ENCODE measurements around the gene ARL6IP1.
"Not testable (repeated sequence)": the region's sequence is repeated elsewhere in the genome, so short reads cannot be mapped to it uniquely, and the experiment has no call there.

The ARL6IP1 gene

DNA sequence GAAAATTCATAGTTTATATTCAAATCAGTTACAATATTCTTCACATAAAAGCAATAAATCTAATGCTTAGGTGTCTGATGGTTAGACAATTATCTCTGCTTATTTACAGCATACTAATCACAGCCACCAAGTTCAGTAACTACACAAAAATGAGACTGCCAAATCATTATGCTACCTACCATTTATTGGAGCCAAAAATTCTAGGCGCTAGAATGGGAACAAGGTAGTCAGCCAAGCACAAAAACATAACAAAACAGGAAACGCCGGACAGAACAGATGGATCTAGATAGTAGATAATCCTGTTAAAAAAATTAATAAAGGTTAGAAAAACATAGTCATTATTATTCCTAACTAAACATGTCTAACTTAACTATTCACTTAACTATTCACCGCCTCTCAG, 3.6 kb downstream of the ARL6IP1 start:
- DNase-seq = no peak

GRCh38 chr16:18796377-18796776, 5.0 kb downstream of the ARL6IP1 start:
- no peak for DNase-seq

GRCh38 chr16:18792836-18793433, 8.4 kb downstream of the ARL6IP1 start:
- no peak for DNase-seq

GRCh38 chr16:18789850-18790706, 11.3 kb downstream of the ARL6IP1 start, which contains the start of gene RPS15A:
TSS of gene RPS15A (minus strand) at chr16:18790334. CDS start at chr16:18789113, 1,221 bp downstream.
- DNase-seq = peak; percentile 98

- DNase-seq = no peak
These were observed 11.9 kb downstream of the ARL6IP1 start for GRCh38 chr16:18789515-18789849.

- peak; percentile 33 for DNase-seq
These were observed 12.4 kb downstream of the ARL6IP1 start for GRCh38 chr16:18788828-18789514.

- no peak for DNase-seq
These were observed 16.3 kb downstream of the ARL6IP1 start for GRCh38 chr16:18784917-18785623.

- DNase-seq = no peak
These were observed 17.7 kb downstream of the ARL6IP1 start for GRCh38 chr16:18783430-18784341.

DNA sequence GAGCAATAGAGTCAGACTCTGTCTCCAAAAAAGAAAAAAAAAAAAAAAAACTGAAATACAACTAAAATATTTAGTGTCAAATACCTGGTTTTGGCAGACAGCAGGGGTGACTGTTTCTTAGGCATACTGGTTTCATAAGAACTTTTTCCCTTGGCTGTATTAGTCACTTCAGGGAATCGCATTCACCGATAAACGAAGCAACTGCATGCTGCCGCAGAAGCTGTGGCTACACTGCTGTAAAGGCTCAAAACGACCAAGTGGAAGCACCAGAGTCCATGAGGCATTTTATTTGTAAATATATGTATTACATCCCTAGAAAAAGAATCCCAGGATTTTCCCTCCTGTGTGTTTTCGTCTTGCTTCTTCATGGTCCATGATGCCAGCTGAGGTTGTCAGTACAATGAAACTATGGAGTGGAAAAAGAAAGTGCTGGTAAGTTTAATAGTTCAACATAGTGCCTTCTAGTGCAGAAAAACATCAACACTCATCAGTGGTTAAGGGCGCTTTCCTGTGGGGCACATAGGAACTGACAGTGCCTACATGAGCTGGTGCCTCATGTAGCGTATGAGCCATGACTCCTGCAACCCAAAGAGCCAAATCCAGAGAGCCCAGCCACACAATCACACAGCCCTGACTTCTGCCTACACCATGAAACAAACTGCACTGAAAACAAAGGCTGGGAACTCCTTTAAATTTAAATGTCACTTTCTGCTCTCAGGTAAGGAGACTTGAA, 18.5 kb downstream of the ARL6IP1 start:
- DNase-seq = no peak

GRCh38 chr16:18781232-18781631, 20.1 kb downstream of the ARL6IP1 start:
- not testable (repeated sequence) for DNase-seq

DNA sequence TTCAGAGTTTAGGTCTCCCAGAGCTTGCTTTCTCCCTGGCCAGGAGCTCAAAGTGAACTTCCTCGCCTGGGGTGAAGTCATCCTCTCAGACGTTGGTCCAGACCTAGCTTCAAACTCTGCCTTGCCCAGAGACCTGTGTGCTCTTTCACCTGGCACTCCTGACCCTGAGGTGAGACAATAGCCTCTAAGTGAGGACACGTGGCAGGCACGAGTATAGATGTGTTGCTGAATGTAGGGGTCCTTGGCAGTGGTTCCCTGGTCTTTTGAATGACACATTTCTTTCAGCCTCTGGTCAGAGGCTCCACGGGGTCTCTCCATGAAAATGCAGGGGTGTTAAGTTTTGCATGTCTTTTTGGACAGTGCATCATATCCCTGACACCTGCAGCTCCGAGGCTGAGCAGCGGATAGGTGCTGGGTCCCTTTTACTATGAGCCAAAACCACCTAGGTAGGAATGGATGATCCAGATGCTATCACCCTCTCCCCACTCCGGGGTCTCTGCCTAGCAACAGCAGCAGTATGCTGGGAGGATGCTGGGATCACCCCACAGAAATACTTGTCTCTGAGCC, 20.8 kb downstream of the ARL6IP1 start:
- DNase-seq = peak; percentile 8

DNA sequence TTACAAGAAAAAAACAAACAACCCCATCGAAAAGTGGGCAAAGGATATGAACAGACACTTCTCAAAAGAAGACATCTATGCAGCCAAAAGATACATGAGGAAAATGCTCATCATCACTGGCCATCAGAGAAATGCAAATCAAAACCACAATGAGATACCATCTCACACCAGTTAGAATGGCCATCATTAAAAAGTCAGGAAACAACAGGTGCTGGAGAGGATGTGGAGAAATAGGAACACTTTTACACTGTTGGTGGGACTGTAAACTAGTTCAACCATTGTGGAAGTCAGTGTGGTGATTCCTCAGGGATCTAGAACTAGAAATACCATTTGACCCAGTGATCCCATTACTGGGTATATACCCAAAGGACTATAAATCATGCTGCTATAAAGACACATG, 23.7 kb downstream of the ARL6IP1 start:
- DNase-seq = not testable (repeated sequence)

- not testable (repeated sequence) for DNase-seq
These were observed 25.0 kb downstream of the ARL6IP1 start for GRCh38 chr16:18776334-18776733.

GRCh38 chr16:18774651-18775050, 26.7 kb downstream of the ARL6IP1 start:
- DNase-seq = not testable (repeated sequence)

GRCh38 chr16:18772171-18772570, 29.2 kb downstream of the ARL6IP1 start:
- not testable (repeated sequence) for DNase-seq

DNA sequence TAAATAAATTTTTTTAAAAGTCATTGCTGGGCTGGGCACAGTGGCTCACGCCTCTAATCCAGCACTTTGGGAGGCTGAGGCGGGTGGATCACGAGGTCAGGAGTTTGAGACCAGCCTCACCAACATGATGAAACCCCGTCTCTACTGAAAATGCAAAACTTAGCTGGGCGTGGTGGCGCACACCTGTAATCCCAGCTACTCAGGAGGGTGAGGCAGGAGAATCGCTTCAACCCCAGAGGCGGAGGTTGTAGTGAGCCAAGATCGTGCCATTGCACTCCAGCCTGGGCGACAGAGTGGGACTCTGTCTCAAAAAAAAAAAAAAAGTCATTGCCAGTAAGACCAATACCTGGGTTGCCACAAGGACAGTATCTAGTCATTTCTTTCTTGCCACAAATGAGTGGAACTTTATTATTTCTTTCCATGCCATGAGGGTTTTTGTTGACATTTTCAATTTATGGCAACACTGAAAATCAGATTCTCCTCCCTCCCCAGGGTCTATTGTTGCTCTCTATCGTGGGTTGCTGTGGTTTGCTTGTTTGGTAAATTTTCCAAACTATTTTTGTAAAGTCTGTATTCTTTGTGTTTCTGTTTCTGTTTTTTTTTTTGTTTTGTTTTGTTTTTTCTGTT, 30.9 kb downstream of the ARL6IP1 start:
- not testable (repeated sequence) for DNase-seq

GRCh38 chr16:18767217-18767616, 34.1 kb downstream of the ARL6IP1 start:
- not testable (repeated sequence) for DNase-seq

- not testable (repeated sequence) for DNase-seq
These were observed 38.6 kb downstream of the ARL6IP1 start for GRCh38 chr16:18762713-18763112.

- DNase-seq = peak; percentile 52
These were observed 41.5 kb downstream of the ARL6IP1 start for GRCh38 chr16:18759598-18760520.
